Type B pancreatic cell (in vitro differentiated cells): ENCODE data around the gene MNX1. TPM values are rescaled to one million over a fixed set of nuclear protein-coding genes. Genes with fewer than 3 reads are reported as not detected.

Source experiments
- DNase-seq: peaks from one replicate; pipeline ENCODE4 v3.0.0; 2021; ENCODE audit warnings: mixed read lengths; ENCODE audit not compliant: unreplicated experiment; ENCODE audit errors: extremely low spot score
- H3K27ac Mint-ChIP-seq: 2 replicates; pipeline ENCODE4 v1.8.0; 2021; ENCODE audit warnings: mild to moderate bottlenecking, mixed read lengths
- H3K27me3 Mint-ChIP-seq: 2 replicates; pipeline ENCODE4 v1.8.0; 2021; ENCODE audit warnings: mixed read lengths
- H3K36me3 Mint-ChIP-seq: 2 replicates; pipeline ENCODE4 v1.8.0; 2021; ENCODE audit warnings: mixed read lengths
- H3K4me1 Mint-ChIP-seq: one replicate; pipeline ENCODE4 v1.8.0; 2021; ENCODE audit warnings: mixed read lengths; ENCODE audit not compliant: unreplicated experiment
- H3K4me3 Mint-ChIP-seq: 2 replicates; pipeline ENCODE4 v1.8.0; 2021; ENCODE audit warnings: mild to moderate bottlenecking, mixed read lengths
- H3K9me3 Mint-ChIP-seq: 2 replicates; pipeline ENCODE4 v1.8.0; 2021; ENCODE audit warnings: mixed read lengths
- CTCF ChIP-seq: fragments of 200-600 bp; sonication (generic); conservative IDR thresholded peaks from 2 replicates; pipeline ENCODE4 v1.5.0; 2021; ENCODE audit warnings: antibody characterized with exemption, mild to moderate bottlenecking
- total RNA-seq: library from RNA; stranded (reverse); gene quantifications from 2 replicates; pipeline ENCODE4 v1.2.1, GENCODE V29; 2021; ENCODE audit warnings: low replicate concordance

MNX1 gene
- total RNA-seq, 1 donor from 2014 or later = 14.9 TPM

DNA sequence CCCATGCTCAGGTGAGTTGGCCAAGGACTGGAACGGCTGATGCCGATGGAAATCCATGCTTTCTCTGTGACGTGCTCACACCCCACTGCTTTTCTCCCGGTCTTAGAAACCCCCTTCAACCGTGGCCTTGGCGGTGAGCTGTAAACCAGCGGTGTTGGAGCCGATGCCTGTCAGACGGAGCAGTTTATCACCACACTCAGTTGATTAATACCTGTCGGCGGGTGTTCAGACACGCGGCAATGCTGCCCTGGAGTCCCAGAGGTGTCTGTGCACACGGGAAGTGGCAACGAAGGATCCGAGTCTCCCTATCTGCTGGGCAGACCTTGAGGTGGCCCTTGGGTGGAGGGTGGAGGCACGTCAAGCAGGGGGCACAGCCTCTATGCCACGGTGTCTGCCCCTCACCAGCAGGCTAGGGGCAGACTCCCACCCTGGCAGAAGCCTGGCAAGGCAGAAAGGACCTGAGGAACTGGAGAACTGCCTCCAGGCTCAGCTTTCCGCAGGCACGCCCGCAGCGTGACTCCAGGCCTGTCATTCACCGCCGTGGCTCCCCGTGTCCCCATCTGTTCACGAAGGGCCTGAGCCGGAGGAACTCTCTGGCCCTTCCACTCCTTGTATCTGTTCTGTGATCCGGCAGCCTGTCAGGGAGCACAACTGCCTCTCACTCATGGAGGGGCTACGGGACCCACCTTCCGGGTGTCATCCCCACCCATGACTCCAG, 34.6 kb upstream of the MNX1 start:
- no peaks in the 10 kb centered on the region for H3K36me3 Mint-ChIP-seq
- peak; percentile 53 for DNase-seq
- no peak for TF ChIP-seq CTCF
- no peaks in the 10 kb centered on the region for H3K9me3 Mint-ChIP-seq
- H3K27me3 Mint-ChIP-seq = peaks cover 37% of the 10 kb centered on the region
- H3K27ac Mint-ChIP-seq = no peak overlapping the region
- no peak overlapping the region for H3K4me3 Mint-ChIP-seq
- no peaks in the 10 kb centered on the region for H3K4me1 Mint-ChIP-seq

DNA sequence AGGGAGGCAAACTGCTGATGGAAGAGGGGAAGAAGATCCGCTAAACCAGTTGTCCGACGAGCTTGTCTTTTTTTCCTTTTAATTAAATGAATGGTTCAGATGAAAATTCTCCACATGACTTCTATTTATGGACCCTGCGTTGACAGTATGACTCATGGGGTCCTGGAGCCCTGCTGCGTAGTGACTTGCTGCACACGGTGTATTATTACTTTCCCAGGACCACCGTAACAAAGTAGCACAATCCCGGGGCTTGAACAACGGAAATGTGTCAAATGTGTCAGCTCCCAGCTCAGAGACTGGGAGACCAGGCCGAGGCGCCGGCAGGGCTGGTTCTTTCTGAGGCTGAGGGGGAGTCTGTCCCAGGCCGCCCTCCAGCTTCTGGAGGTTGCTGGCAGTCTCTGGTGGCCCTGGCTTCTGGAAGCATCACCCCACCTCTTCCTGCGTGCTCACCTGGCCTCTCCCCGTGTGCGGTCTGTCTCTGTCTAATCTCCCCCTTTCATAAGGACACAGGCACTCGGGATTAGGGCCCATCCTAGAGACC, 33.8 kb upstream of the MNX1 start:
- peaks cover 32% of the 10 kb centered on the region for H3K27me3 Mint-ChIP-seq

GRCh38 chr7:157043745-157044144, 33.3 kb upstream of the MNX1 start:
- H3K36me3 Mint-ChIP-seq = no peaks in the 10 kb centered on the region
- H3K4me1 Mint-ChIP-seq = no peaks in the 10 kb centered on the region
- no peak for DNase-seq
- H3K4me3 Mint-ChIP-seq = no peak overlapping the region
- H3K27ac Mint-ChIP-seq = no peak overlapping the region
- no peak for TF ChIP-seq CTCF
- H3K9me3 Mint-ChIP-seq = no peaks in the 10 kb centered on the region
- peaks cover 28% of the 10 kb centered on the region for H3K27me3 Mint-ChIP-seq

More for the DNA sequence above, 33.8 kb upstream of the MNX1 start:
- DNase-seq = no peak
- H3K4me3 Mint-ChIP-seq = no peak overlapping the region
- no peaks in the 10 kb centered on the region for H3K4me1 Mint-ChIP-seq
- no peak overlapping the region for H3K27ac Mint-ChIP-seq
- H3K36me3 Mint-ChIP-seq = no peaks in the 10 kb centered on the region
- no peak for TF ChIP-seq CTCF
- no peaks in the 10 kb centered on the region for H3K9me3 Mint-ChIP-seq

DNA sequence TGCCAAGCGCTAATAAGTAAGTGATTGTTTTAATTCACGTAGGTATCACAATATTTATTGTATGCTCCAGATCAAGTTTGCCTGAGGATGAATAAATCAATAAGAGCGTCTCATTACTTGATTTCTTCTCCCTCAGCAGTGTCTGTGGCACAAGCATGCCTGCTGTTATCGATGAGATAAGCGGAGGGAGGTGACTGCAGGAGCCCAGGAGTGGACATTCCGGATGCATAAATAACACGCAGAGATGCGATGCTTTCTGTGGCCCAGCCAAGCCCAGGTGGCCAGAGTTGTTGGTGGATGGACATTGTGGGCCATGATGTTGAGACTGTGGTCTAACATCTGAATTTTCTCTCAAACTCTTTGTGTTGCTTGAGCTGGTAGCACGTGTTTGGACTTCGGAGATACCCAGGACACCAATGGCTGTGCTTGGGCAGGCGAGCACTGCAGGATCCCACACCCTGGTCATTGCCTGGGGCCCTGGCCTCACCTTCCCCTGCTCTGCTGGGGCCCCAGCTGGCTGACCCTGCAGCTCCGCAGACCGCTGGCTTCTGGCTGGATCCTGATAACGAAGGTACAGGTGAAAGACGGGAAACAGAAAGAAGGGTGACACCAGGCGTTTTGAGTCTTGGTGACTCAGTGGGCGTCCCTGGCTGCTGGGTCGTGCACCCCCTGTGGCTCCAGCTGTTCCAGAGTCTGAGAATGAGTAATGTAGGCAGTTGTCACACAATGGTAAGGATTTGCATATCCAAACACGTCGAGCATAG, 31.2 kb upstream of the MNX1 start:
- DNase-seq = no peak
- Mint-ChIP-seq H3K4me3 (no peak overlapping the region), H3K9me3 (peaks cover 5% of the 10 kb centered on the region), H3K36me3 (no peaks in the 10 kb centered on the region), H3K4me1 (no peaks in the 10 kb centered on the region), H3K27me3 (peaks cover 37% of the 10 kb centered on the region), H3K27ac (no peak overlapping the region)
- no peak for TF ChIP-seq CTCF

- TF ChIP-seq CTCF = no peak
- H3K36me3 Mint-ChIP-seq = no peaks in the 10 kb centered on the region
- H3K27me3 Mint-ChIP-seq = peaks cover 44% of the 10 kb centered on the region
- no peak for DNase-seq
- H3K9me3 Mint-ChIP-seq = peaks cover 12% of the 10 kb centered on the region
- H3K4me1 Mint-ChIP-seq = no peaks in the 10 kb centered on the region
- no peak overlapping the region for H3K27ac Mint-ChIP-seq
- H3K4me3 Mint-ChIP-seq = no peak overlapping the region
These were observed 30.5 kb upstream of the MNX1 start for GRCh38 chr7:157041004-157041403.
